IPS-NIHi7 (cell line): Measurements from ENCODE around the gene ANTXR1.

ENCODE experiments used
- DNase-seq: peaks from one replicate; pipeline ENCODE4 v3.0.0; 2012; ENCODE audit warnings: mixed read lengths; ENCODE audit errors: extremely low spot score

Gene ANTXR1

GRCh38 chr2:69003731-69004130, 9.2 kb upstream of the ANTXR1 start:
- DNase-seq, result no peak

GRCh38 chr2:69007169-69007568, 5.8 kb upstream of the ANTXR1 start:
- no peak for DNase-seq

- no peak for DNase-seq
Observed at GRCh38 chr2:69007603-69008002, 5.4 kb upstream of the ANTXR1 start.

- DNase-seq, result no peak
Observed at GRCh38 chr2:69010437-69011194, 2.4 kb upstream of the ANTXR1 start.

- no peak for DNase-seq
Observed at GRCh38 chr2:69011611-69012157, 1.3 kb upstream of the ANTXR1 start.

GRCh38 chr2:69012310-69013141, 453 bp upstream of the ANTXR1 start:
- no peak for DNase-seq

- no peak for DNase-seq
Observed at GRCh38 chr2:69013840-69014821, 1.2 kb downstream of the ANTXR1 start.

- DNase-seq, result no peak
Observed at GRCh38 chr2:69017080-69017479, 4.1 kb downstream of the ANTXR1 start.

- no peak for DNase-seq
Observed at GRCh38 chr2:69017835-69018234, 4.9 kb downstream of the ANTXR1 start.

- no peak for DNase-seq
Observed at GRCh38 chr2:69018678-69019095, 5.7 kb downstream of the ANTXR1 start.

- no peak for DNase-seq
Observed at GRCh38 chr2:69020496-69021426, 7.8 kb downstream of the ANTXR1 start.

- no peak for DNase-seq
Observed at GRCh38 chr2:69021727-69022126, 8.7 kb downstream of the ANTXR1 start.

- no peak for DNase-seq
Observed at GRCh38 chr2:69022548-69022947, 9.6 kb downstream of the ANTXR1 start.

- DNase-seq, result no peak
Observed at GRCh38 chr2:69023236-69023635, 10.3 kb downstream of the ANTXR1 start.

- peak; percentile 43 for DNase-seq
Observed at GRCh38 chr2:69026026-69026425, 13.0 kb downstream of the ANTXR1 start.

- DNase-seq, result no peak
Observed at GRCh38 chr2:69026691-69027459, 13.9 kb downstream of the ANTXR1 start.

- DNase-seq, result no peak
Observed at GRCh38 chr2:69030800-69031428, 17.9 kb downstream of the ANTXR1 start.

- no peak for DNase-seq
Observed at GRCh38 chr2:69031466-69031865, 18.5 kb downstream of the ANTXR1 start.

GRCh38 chr2:69032336-69032735, 19.4 kb downstream of the ANTXR1 start:
- DNase-seq, result no peak
